ENCODE results near the gene FBL.

- TF ChIP-seq CTCF (IDR thresholded peaks at IDR 0.05) (no peak), POLR2AphosphoS5 (IDR thresholded peaks at IDR 0.05; ENCODE audit: low read depth, low read length) (no peak), USF2 (IDR thresholded peaks at IDR 0.05; ENCODE audit: borderline replicate concordance, low read depth, low read length) (no peak), REST (IDR thresholded peaks at IDR 0.05; ENCODE audit: low read depth, low read length) (no peak), EP300 (IDR thresholded peaks at IDR 0.05; ENCODE audit: borderline replicate concordance in 1 of 2, low read depth in 1 of 2, low read length in 1 of 2) (no peak), FOXM1 (IDR thresholded peaks at IDR 0.05; ENCODE audit: low read depth) (no peak), FOSL2 (IDR thresholded peaks at IDR 0.05; ENCODE audit: borderline replicate concordance, low read depth) (no peak), RAD21 (IDR thresholded peaks at IDR 0.05; ENCODE audit: low read length) (no peak), NFIC (IDR thresholded peaks at IDR 0.05; ENCODE audit: borderline replicate concordance) (no peak), FOXJ3 (CRISPR knock-in tag; IDR thresholded peaks at IDR 0.05) (no peak), TAF1 (IDR thresholded peaks at IDR 0.05; ENCODE audit: borderline replicate concordance, low read depth, low read length) (no peak), CHD2 (IDR thresholded peaks at IDR 0.05; ENCODE audit: low read length, partially characterized antibody) (no peak), PBX3 (IDR thresholded peaks at IDR 0.05) (no peak)
Measured at GRCh38 chr19:39865953-39866352, 19.8 kb upstream of the FBL start.
